GM12872 (cell line): ENCODE measurements around the gene SF3B3.

Experiments
- TF ChIP-seq, protein P1 (sequence below): IDR thresholded peaks from 3 replicates; pipeline ENCODE4 v1.5.1; 2011; ENCODE audit warnings: low read depth, mild to moderate bottlenecking, low read length, moderate library complexity; ENCODE audit not compliant: insufficient read depth

SF3B3 gene

DNA sequence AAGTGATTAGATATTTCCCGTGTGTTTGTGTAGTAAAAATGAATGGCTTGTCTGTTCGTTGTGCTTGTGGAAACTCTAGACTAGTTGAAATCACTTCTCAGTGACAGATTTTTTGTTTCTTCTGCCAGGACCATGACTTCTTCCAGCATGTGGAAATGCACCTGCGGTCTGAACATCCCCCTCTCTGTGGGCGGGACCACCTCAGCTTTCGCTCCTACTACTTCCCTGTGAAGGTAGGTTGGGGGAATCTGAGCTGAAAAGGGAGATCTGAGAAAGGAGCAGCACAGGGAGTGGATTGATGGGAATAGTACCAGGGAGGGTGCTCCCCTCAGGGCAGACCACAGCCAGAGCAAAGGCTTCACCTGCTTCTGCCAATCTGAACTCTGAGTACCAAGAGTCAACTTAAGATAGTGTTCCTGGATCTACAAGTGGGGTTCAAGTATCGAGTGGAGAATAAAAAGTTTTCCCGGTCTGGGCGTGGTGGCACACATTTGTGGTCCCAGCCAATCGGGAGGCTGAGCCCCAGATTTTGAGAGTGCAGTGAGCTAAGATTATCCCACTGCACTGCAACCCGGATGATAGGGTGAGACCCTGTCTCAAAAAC is 47.5 kb downstream of the SF3B3 start:
- TF ChIP-seq, protein P1, sequence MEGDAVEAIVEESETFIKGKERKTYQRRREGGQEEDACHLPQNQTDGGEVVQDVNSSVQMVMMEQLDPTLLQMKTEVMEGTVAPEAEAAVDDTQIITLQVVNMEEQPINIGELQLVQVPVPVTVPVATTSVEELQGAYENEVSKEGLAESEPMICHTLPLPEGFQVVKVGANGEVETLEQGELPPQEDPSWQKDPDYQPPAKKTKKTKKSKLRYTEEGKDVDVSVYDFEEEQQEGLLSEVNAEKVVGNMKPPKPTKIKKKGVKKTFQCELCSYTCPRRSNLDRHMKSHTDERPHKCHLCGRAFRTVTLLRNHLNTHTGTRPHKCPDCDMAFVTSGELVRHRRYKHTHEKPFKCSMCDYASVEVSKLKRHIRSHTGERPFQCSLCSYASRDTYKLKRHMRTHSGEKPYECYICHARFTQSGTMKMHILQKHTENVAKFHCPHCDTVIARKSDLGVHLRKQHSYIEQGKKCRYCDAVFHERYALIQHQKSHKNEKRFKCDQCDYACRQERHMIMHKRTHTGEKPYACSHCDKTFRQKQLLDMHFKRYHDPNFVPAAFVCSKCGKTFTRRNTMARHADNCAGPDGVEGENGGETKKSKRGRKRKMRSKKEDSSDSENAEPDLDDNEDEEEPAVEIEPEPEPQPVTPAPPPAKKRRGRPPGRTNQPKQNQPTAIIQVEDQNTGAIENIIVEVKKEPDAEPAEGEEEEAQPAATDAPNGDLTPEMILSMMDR, result no peak

DNA sequence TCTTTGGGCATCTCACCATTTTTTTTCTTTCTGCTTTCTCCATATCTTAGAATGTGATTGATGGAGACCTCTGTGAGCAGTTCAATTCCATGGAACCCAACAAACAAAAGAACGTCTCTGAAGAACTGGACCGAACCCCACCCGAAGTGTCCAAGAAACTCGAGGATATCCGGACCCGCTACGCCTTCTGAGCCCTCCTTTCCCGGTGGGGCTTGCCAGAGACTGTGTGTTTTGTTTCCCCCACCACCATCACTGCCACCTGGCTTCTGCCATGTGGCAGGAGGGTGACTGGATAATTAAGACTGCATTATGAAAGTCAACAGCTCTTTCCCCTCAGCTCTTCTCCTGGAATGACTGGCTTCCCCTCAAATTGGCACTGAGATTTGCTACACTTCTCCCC is 48.0 kb downstream of the SF3B3 start:
- TF ChIP-seq, protein P1, result no peak

DNA sequence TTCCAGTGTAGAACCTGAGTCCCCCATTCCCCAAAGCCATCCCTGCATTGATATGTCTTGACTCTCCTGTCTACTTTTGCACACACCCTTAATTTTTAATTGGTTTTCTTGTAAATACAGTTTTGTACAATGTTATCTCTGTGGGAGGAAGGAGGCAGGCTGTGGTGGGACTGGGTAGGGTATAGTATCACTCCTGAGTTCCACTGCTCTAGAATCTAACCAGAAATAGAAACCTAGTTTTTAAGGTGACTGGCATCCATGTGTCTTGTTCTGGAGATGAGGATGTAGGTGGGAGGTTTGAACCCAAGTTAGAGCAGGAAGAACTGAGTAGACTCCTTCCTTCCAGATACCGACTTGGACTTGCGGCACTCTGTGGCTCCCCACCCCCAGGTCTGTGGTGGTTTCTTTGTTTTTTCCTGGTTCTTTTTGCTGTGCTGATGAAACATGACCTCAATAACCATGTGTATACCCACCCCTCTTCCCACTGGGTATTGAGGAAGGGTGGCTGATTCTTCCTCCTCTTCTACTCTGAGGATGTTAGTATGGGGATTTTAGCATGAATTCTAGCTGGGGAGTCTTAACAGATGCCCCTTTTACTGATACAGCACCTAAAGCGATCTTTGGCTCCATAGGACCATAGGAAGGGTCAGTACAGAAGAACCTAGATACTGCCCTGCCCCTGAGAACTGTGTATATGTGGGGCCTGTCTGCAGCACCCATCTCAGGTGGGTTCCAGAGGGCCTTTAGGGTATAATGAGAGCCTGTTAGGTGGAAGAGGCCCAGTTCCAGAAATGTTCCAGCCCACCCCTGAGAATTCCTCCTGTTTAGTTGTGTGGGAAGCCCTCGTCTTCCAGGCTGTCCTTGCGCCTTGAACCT is 48.7 kb downstream of the SF3B3 start:
- TF ChIP-seq, protein P1, result no peak

DNA sequence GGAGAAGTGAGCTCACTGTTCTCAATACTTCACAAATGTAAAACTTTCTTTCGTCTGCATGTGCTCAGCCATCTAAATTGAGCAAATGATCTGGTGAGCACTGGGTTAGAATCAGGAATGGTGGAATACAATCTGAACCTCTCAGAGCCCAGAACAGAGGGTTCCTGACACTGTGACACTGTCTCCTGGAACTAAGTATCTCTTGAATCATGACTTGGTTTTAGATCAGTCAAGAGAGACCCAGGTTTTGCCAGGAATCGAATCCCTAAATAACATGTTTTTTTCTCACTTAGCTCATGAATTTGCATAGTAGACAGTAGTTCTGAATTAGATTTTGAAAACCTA is 49.3 kb downstream of the SF3B3 start:
- TF ChIP-seq, protein P1, result no peak

DNA sequence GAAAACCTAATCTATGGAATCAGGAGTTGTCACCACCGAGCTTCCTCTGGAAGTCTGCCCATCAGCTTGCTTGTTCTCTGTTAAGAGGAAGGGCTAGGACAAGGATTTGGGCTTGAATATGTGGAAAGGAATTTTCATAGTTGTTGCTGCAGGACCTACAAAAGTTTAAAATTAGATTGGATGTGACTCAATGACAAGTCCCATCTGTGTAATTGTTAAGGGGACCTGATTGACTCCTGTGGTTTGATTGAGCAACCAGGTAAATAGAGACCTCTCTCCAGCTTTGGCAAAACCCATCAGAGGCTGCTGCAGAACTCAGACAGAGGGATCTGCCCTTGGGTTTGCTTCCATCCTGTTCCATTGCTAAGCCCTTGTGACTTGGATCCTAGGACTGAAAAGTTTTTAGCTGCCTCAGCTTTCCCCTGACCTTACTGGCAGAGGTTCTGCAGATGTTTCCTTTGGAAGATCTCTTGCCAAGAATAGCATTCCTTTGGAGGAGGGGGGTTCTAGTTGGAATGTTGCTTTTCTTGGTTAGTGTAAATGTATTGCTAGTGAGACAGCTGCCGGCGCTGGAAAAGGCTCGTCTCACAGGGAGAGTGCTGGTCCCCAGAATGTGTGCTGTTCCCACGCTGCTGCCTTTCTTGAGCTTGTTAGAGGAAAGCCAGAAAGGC is 50.0 kb downstream of the SF3B3 start:
- TF ChIP-seq, protein P1, result no peak

DNA sequence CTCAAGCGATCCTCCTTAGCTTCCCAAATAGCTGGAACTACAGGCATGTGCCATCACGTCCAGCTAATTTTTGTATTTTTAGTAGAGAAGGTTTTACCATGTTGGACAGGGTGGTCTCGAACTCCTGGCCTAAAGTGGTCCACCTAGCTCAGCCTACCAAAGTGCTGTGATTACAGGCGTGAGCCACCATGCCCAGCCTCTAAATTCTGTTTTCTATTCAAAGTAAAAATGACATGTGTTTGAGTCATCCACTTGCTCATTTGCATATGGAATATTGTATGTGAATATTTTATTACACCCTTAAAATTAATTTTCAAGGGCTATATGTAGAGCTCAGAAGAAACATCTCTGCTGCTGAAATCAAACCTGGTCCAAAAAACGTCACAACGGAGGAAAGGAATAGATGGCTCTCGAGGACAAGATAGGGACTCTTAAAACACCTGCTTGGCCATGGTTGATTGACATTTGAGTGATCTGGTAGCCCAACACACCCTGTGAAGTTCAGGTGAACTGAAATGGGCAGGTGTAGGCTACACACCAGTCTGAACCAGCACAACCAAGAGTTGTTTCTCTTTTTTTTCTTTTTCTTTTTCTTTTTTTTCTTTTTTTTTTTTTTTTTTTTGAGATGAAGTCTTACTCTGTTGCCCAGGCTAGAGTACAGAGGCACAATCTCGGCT is 51.1 kb downstream of the SF3B3 start:
- TF ChIP-seq, protein P1, result no peak

DNA sequence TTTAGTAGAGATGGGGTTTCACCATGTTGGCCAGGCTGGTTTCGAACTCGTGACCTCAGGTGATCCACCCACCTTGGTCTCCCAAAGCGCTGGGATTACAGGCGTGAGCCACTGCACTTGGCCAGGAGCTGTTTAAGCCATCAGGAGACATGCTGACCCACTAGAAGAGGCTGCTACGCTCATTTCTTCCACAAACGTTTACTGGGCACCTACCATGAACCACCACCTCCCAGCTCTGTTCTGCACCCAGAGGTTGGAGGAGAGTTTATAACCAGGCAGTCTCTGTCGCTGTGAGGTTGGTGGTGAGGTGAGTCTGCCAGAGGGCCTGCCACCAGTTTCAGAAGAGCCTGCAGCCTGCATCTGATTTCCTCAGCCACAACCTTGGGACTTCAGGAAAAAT is 51.8 kb downstream of the SF3B3 start:
- TF ChIP-seq, protein P1, result no peak
